Prostate gland (tissue), 2 donors: ENCODE measurements around the gene ALOXE3. TPM values are rescaled to one million over a fixed set of nuclear protein-coding genes. Genes with fewer than 3 reads are reported as not detected.

Experiments
- DNase-seq: peaks from one replicate; pipeline ENCODE4 v3.0.0-alpha.2; 2019; ENCODE audit warnings: low spot score
- H3K27ac ChIP-seq, 2 donors: fragments of 200-600 bp; sonication (generic); 2 replicates each; pipeline ENCODE4 v1.5.1; 2017 to 2019
- H3K27me3 ChIP-seq: fragments of 200-600 bp; sonication (generic); replicated peaks from 2 replicates; pipeline ENCODE4 v1.5.1; 2019; ENCODE audit not compliant: insufficient read depth
- H3K36me3 ChIP-seq, 2 donors: fragments of 200-600 bp; sonication (generic); 1 replicate in 1 of 2; 2 replicates in 1 of 2; pipeline versions ENCODE4 v1.5.1 to v1.8.1; 2017 to 2019
- H3K4me1 ChIP-seq: fragments of 200-600 bp; sonication (generic); replicated peaks from 2 replicates; pipeline ENCODE4 v1.5.1; 2019
- H3K4me3 ChIP-seq, 2 donors: fragments of 200-600 bp; sonication (generic); 2 replicates each; pipeline ENCODE4 v1.5.1; 2017 to 2019
- H3K9me3 ChIP-seq: fragments of 200-600 bp; sonication (generic); 2 replicates; pipeline ENCODE4 v1.5.1; 2017
- POLR2A ChIP-seq: fragments of 450-650 bp; IDR thresholded peaks from one replicate; pipeline ENCODE4 v1.6.1; 2016; ENCODE audit warnings: antibody characterized with exemption, mild to moderate bottlenecking
- POLR2AphosphoS5 ChIP-seq: sonication (generic); formaldehyde crosslinking; IDR thresholded peaks from one replicate; pipeline ENCODE4 v1.6.1; 2017; ENCODE audit warnings: antibody characterized with exemption
- WGBS: methylation state at CpG from one replicate; pipeline ENCODE4 v1.1.5; 2018; 5-methylcytosine and 5-hydroxymethylcytosine counted together
- intact Hi-C: fragments of 100-400 bp; cut with DNase I; formaldehyde crosslinking; loops from one replicate; pipeline ENCODE4 v1.14.2; 2022
- total RNA-seq, 2 donors: library from RNA; depleted of rRNA; stranded (reverse); fragments of >200 nt; gene quantifications; one replicate each; pipeline ENCODE4 v1.1.0, GENCODE V29; 2016
- TF ChIP-seq, protein P1 (sequence below), 4 experiments: fragments of 200-600 bp in 2 of 4; fragments of 450-650 bp in 2 of 4; sonication (generic) in 2 of 4; IDR thresholded peaks; 1 replicate in 3 of 4; 2 replicates in 1 of 4; pipeline ENCODE4 v1.5.1; 2016 to 2019; ENCODE audit warnings: antibody characterized with exemption in 4 of 4, mild to moderate bottlenecking in 2 of 4, moderate library complexity in 2 of 4

Gene ALOXE3
- total RNA-seq, 2 donors from 2014 or later: 2.4 TPM; not detected in 1

DNA sequence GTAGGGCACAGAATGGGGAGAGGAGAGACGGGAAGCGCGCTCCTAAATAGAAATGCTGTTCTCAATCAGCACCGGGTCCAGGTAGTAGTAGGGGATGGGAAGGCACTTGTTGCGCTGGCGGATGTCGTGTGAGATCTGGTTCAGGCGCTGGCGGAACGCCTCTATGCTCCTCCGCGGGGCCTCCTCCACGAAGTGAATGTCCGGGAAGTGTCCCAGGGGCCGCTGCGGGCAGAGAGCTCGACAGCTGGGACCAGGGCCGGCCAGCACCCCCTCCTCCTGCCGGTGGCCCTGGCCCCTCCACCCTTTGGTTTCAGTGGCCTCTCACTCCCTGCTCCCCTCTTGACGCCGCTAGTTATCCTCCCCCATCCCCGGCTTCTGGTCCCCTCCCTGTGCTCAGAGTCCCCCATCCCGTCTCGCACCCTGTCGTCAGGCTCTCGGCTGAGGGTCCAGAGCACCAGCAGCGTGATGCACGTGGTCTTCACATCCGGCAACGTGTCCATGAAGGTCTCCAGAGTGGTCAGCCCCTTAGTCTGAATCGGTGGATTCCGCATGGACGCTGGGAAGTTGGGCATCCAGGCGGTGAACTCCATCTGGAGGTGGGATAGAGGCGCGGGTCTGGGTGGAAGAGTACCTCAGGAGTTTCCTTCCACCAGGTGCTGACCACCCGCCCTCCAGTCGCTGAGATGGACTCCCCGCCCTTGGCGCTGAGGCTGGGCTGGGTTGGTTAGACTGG is 45.4 kb downstream of the ALOXE3 start:
- Histone ChIP-seq H3K36me3 (no peaks in the 10 kb centered on the region), H3K9me3 (no peaks in the 10 kb centered on the region), H3K27me3 (no peaks in the 10 kb centered on the region), H3K4me1 (no peaks in the 10 kb centered on the region), H3K4me3 (no peak overlapping the region), H3K27ac (no peak overlapping the region)
- 13% methylated on average over 40 of the region's 40 CpGs for WGBS
- DNase-seq: no peak
- intact Hi-C loops: loop anchor here (10.0 kb wide), 1 partner anchor 232 kb away; no protein-coding TSS in a partner anchor
- TF ChIP-seq POLR2A: no peak
- TF ChIP-seq, protein P1, sequence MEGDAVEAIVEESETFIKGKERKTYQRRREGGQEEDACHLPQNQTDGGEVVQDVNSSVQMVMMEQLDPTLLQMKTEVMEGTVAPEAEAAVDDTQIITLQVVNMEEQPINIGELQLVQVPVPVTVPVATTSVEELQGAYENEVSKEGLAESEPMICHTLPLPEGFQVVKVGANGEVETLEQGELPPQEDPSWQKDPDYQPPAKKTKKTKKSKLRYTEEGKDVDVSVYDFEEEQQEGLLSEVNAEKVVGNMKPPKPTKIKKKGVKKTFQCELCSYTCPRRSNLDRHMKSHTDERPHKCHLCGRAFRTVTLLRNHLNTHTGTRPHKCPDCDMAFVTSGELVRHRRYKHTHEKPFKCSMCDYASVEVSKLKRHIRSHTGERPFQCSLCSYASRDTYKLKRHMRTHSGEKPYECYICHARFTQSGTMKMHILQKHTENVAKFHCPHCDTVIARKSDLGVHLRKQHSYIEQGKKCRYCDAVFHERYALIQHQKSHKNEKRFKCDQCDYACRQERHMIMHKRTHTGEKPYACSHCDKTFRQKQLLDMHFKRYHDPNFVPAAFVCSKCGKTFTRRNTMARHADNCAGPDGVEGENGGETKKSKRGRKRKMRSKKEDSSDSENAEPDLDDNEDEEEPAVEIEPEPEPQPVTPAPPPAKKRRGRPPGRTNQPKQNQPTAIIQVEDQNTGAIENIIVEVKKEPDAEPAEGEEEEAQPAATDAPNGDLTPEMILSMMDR (IDR thresholded peaks at IDR 0.05): no peak
- TF ChIP-seq POLR2AphosphoS5: no peak

GRCh38 chr17:8072341-8072728 is 46.0 kb downstream of the ALOXE3 start:
- 35% methylated on average over 28 of the region's 28 CpGs for WGBS
- H3K27ac ChIP-seq: no peak overlapping the region
- no peak for DNase-seq
- H3K4me1 ChIP-seq: no peaks in the 10 kb centered on the region
- intact Hi-C loops: loop anchor here (10.0 kb wide), 1 partner anchor 232 kb away; no protein-coding TSS in a partner anchor
- no peaks in the 10 kb centered on the region for H3K36me3 ChIP-seq
- H3K4me3 ChIP-seq: no peak overlapping the region
- TF ChIP-seq POLR2AphosphoS5 (no peak), POLR2A (no peak)
- no peaks in the 10 kb centered on the region for H3K27me3 ChIP-seq
- no peaks in the 10 kb centered on the region for H3K9me3 ChIP-seq

- Histone ChIP-seq H3K27me3 (no peaks in the 10 kb centered on the region), H3K4me1 (no peaks in the 10 kb centered on the region), H3K27ac (no peak overlapping the region), H3K36me3 (no peaks in the 10 kb centered on the region), H3K4me3 (no peak overlapping the region), H3K9me3 (no peaks in the 10 kb centered on the region)
- intact Hi-C loops: loop anchor here (10.0 kb wide), 1 partner anchor 233 kb away; no protein-coding TSS in a partner anchor
- TF ChIP-seq, protein P1 (IDR thresholded peaks at IDR 0.05): no peak
- TF ChIP-seq POLR2A (no peak), POLR2AphosphoS5 (no peak)
- DNase-seq: no peak
- WGBS: 94% methylated on average over 12 of the region's 12 CpGs
Observed at GRCh38 chr17:8071496-8071895, 46.8 kb downstream of the ALOXE3 start.

DNA sequence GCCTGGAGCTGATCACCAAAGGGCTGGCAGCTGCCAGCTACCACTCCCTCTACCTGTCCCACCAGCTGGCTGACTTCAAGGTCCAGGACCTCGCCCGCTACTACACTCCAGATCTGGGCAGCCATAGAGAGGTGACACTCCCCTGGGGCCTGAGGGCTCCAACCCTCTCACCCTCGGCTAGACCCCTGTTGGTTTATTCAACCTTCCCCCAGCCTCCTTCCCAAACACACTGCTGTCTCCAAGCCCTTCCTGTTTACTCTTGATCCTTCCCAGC is 48.8 kb downstream of the ALOXE3 start:
- Histone ChIP-seq H3K4me3 (no peak overlapping the region), H3K27ac (peak overlapping the region in 1 of 2 donors; percentile 18), H3K36me3 (no peaks in the 10 kb centered on the region), H3K9me3 (no peaks in the 10 kb centered on the region), H3K4me1 (no peaks in the 10 kb centered on the region), H3K27me3 (no peaks in the 10 kb centered on the region)
- WGBS: 67% methylated on average over 3 of the region's 3 CpGs
- no peak for DNase-seq
- intact Hi-C loops: no loop called here
- no peak for TF ChIP-seq POLR2A
- TF ChIP-seq, protein P1 (IDR thresholded peaks at IDR 0.05): no peak
- TF ChIP-seq POLR2AphosphoS5: no peak

DNA sequence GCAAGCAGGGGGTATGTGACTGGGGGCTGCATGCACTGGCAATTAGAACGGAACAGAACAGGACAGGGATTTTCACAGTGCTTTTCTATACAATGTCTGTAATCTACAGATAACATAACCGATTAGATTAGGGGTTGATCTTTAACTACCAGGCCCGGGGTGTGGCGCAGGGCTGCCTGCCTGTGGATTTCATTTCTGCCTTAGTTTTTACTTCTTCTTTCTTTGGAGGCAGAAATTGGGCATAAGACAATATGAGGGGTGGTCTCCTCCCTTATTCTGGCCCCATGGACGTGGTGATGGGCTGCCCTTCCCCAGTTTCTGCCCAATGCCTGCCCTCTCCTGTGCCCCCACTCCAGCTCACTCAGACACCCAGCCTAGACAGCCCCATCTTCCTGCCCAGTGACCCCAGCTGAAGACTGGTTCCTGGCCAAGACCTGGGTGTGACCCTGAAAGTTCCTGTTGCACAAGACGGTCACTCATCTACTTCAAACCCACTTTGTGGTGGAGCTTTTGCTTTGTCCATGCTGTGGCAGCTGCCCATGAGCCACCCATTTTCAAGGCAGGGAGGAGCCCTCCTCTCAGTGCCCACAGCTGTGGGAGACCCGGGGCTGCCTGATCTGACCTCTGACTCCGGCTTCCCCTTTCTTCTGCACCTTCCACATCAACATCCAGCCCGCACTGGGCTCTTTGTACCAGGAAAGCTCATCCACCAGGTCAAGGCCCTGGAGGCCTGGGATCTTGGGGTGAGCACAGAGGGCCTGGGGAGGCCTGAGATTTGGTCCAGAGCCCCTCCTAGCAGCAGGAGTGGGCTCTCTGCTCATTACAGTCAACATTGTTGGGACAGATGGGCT is 49.4 kb downstream of the ALOXE3 start:
- no peaks in the 10 kb centered on the region for H3K9me3 ChIP-seq
- no peaks in the 10 kb centered on the region for H3K27me3 ChIP-seq
- intact Hi-C loops: no loop called here
- H3K27ac ChIP-seq: peak overlapping the region in 1 of 2 donors; percentile 18
- H3K4me3 ChIP-seq: no peak overlapping the region
- H3K4me1 ChIP-seq: no peaks in the 10 kb centered on the region
- TF ChIP-seq, protein P1 (IDR thresholded peaks at IDR 0.05): no peak
- no peak for TF ChIP-seq POLR2A
- no peak for TF ChIP-seq POLR2AphosphoS5
- WGBS: 69% methylated on average over 9 of the region's 9 CpGs
- no peak for DNase-seq
- H3K36me3 ChIP-seq: no peaks in the 10 kb centered on the region
